A549 (cell line): Measurements from ENCODE around the gene TCEA3. TPM values are rescaled to one million over a fixed set of nuclear protein-coding genes. Genes with fewer than 3 reads are reported as not detected.

Experiments
- ATAC-seq, 2 experiments: fragments of 200-7000 bp in 1 of 2; fragments of >200 bp in 1 of 2; cut with Nextera tagmentation in 1 of 2; cut with Tn5 transposase in 1 of 2; 3 replicates each; pipeline versions ENCODE4 v1.8.0 to v1.9.1; 2018 to 2020; ENCODE audit warnings: mild to moderate bottlenecking in 1 of 2, moderate library complexity in 1 of 2
- CTCF ChIA-PET: fragments of 300-600 bp; sonication (Branson Sonifier 250); formaldehyde crosslinking; extraction: SDS; loops from one replicate; lab custom pipeline; 2021; ENCODE audit warnings: antibody characterized with exemption, inconsistent platforms; lab: Yijun Ruan, JAX
- POLR2A ChIA-PET: fragments of 350-600 bp; formaldehyde crosslinking; extraction: SDS; loops from one replicate; lab custom pipeline; 2021; ENCODE audit warnings: antibody characterized with exemption, inconsistent platforms; lab: Yijun Ruan, JAX
- DNase-seq, 2 experiments: peaks; one replicate each; pipeline versions ENCODE4 v3.0.0 to v3.0.0-alpha.2; 2011 to 2016; ENCODE audit warnings: low read depth in 1 of 2, low spot score in 1 of 2
- FAIRE-seq: peaks from 2 replicates; lab custom pipeline; 2011; peaks lifted over from hg19 to GRCh38; lab: Jason Lieb, UNC
- H3K27ac ChIP-seq, 2 experiments: fragments of >200 bp; sonication (Bioruptor Twin); formaldehyde crosslinking; 3 replicates each; pipeline ENCODE4 v1.5.1; 2016 to 2017
- H3K4me1 ChIP-seq: fragments of >200 bp; sonication (Bioruptor Twin); formaldehyde crosslinking; 3 replicates; pipeline ENCODE4 v1.6.1; 2016
- H3K4me2 ChIP-seq: fragments of >200 bp; sonication (Bioruptor Twin); formaldehyde crosslinking; 3 replicates; pipeline ENCODE4 v1.6.1; 2016
- H3K4me3 ChIP-seq: fragments of >200 bp; sonication (Bioruptor Twin); formaldehyde crosslinking; 3 replicates; pipeline ENCODE4 v1.5.1; 2016
- H3K9me3 ChIP-seq: fragments of >200 bp; sonication (Bioruptor Twin); formaldehyde crosslinking; 3 replicates; pipeline ENCODE4 v1.6.1; 2016
- CBX8 ChIP-seq: fragments of 200-600 bp; sonication (generic); IDR thresholded peaks from 2 replicates; pipeline ENCODE4 v1.6.1; 2016
- CHD2 ChIP-seq: fragments of 150-350 bp; IDR thresholded peaks from 2 replicates; pipeline ENCODE4 v1.6.1; 2014; ENCODE audit warnings: low read length; ENCODE audit not compliant: partially characterized antibody
- EHMT2 ChIP-seq: fragments of 200-600 bp; sonication (generic); IDR thresholded peaks from 2 replicates; pipeline ENCODE4 v1.6.1; 2016; ENCODE audit warnings: antibody characterized with exemption, low read depth, mild to moderate bottlenecking, moderate library complexity
- ESRRA ChIP-seq: fragments of 150-350 bp; IDR thresholded peaks from 2 replicates; pipeline ENCODE4 v1.6.1; 2014; ENCODE audit warnings: mild to moderate bottlenecking, low read length, borderline replicate concordance
- FOSB ChIP-seq: fragments of 250-450 bp; sonication (Bioruptor Pico); IDR thresholded peaks from 2 replicates; pipeline ENCODE4 v1.5.0; 2020; ENCODE audit warnings: mild to moderate bottlenecking, moderate library complexity
- FOXS1 ChIP-seq: fragments of 250-450 bp; sonication (Bioruptor Pico); IDR thresholded peaks from 2 replicates; pipeline ENCODE4 v1.5.0; 2020; ENCODE audit warnings: mild to moderate bottlenecking, moderate library complexity
- GATA3 ChIP-seq: IDR thresholded peaks from 2 replicates; pipeline ENCODE4 v1.6.1; 2012; ENCODE audit warnings: borderline replicate concordance
- HDAC2 ChIP-seq: fragments of 200-600 bp; sonication (generic); IDR thresholded peaks from 2 replicates; pipeline ENCODE4 v1.6.1; 2016
- HOXA7 ChIP-seq: fragments of 250-450 bp; sonication (Bioruptor Pico); IDR thresholded peaks from 2 replicates; pipeline ENCODE4 v1.5.0; 2020; ENCODE audit warnings: mild to moderate bottlenecking, moderate library complexity
- JUN ChIP-seq, 2 experiments: fragments of >200 bp; sonication (Bioruptor Twin); formaldehyde crosslinking; IDR thresholded peaks; 2 replicates in 1 of 2; 3 replicates in 1 of 2; pipeline ENCODE4 v1.6.1; 2016 to 2017
- JUNB ChIP-seq: fragments of >200 bp; sonication (Bioruptor Twin); formaldehyde crosslinking; IDR thresholded peaks from 2 replicates; pipeline ENCODE4 v1.6.1; 2016
- KDM1A ChIP-seq: fragments of 200-600 bp; sonication (generic); IDR thresholded peaks from 2 replicates; pipeline ENCODE4 v1.6.1; 2016; ENCODE audit warnings: low read depth, mild to moderate bottlenecking
- KDM5A ChIP-seq: fragments of 200-600 bp; sonication (generic); IDR thresholded peaks from 2 replicates; pipeline ENCODE4 v1.6.1; 2016; ENCODE audit warnings: antibody characterized with exemption, mild to moderate bottlenecking
- MAFK ChIP-seq: fragments of 450-650 bp; IDR thresholded peaks from 2 replicates; pipeline ENCODE4 v1.6.1; 2014; ENCODE audit not compliant: partially characterized antibody
- RCOR1 ChIP-seq: fragments of 150-350 bp; IDR thresholded peaks from 2 replicates; pipeline ENCODE4 v1.6.1; 2014; ENCODE audit warnings: antibody characterized with exemption, low read length, low read depth
- RFX5 ChIP-seq: fragments of 450-650 bp; IDR thresholded peaks from 2 replicates; pipeline ENCODE4 v1.7.1; 2014; ENCODE audit warnings: antibody characterized with exemption, mild to moderate bottlenecking, moderate library complexity
- RNF2 ChIP-seq: fragments of 200-600 bp; sonication (generic); IDR thresholded peaks from 2 replicates; pipeline ENCODE4 v1.6.1; 2016; ENCODE audit warnings: low read depth, mild to moderate bottlenecking, antibody characterized with exemption, moderate library complexity, borderline replicate concordance
- SMC3 ChIP-seq: fragments of >200 bp; sonication (Bioruptor Twin); formaldehyde crosslinking; IDR thresholded peaks from 3 replicates; pipeline ENCODE4 v1.6.1; 2018; ENCODE audit warnings: inconsistent platforms
- SREBF2 ChIP-seq: fragments of 450-650 bp; IDR thresholded peaks from 2 replicates; pipeline ENCODE4 v1.6.1; 2014; ENCODE audit warnings: mild to moderate bottlenecking, moderate library complexity
- TP53 ChIP-seq: fragments of 250-450 bp; sonication (Bioruptor Pico); IDR thresholded peaks from 2 replicates; pipeline ENCODE4 v1.5.0; 2021; ENCODE audit warnings: mild to moderate bottlenecking, moderate library complexity
- ZC3H11A ChIP-seq: fragments of 450-650 bp; IDR thresholded peaks from 2 replicates; pipeline ENCODE4 v1.6.1; 2014; ENCODE audit warnings: antibody characterized with exemption, mild to moderate bottlenecking
- ZNF302 ChIP-seq: fragments of 250-450 bp; sonication (Bioruptor Pico); IDR thresholded peaks from 2 replicates; pipeline ENCODE4 v1.9.0; 2021; ENCODE audit warnings: inconsistent platforms, mild to moderate bottlenecking, moderate library complexity
- WGBS: methylation state at CpG from one replicate; pipeline ENCODE4 v1.1.6; 2017; ENCODE audit errors: missing lambda C conversion rate; 5-methylcytosine and 5-hydroxymethylcytosine counted together
- polyA plus RNA-seq, 4 experiments: library from polyadenylated mRNA; depleted of rRNA in 3 of 4; stranded (reverse); fragments of >200 nt; fragmentation: RNase III in 1 of 4; extraction: RNeasy Plus Mini Kit Qiagen cat#74134 plus additional on column Dnase treatment in 1 of 4; gene quantifications; 2 replicates in 3 of 4; 3 replicates in 1 of 4; pipeline ENCODE4 v1.2.3, GENCODE V29; 2011 to 2017
- TF ChIP-seq, protein P1 (sequence below): fragments of 200-600 bp; sonication (generic); IDR thresholded peaks from 2 replicates; pipeline ENCODE4 v1.6.1; 2016; ENCODE audit warnings: antibody characterized with exemption, mild to moderate bottlenecking, moderate library complexity
- TF ChIP-seq, protein P2 (sequence below): IDR thresholded peaks from 2 replicates; pipeline ENCODE4 v1.6.1; 2012
- TF ChIP-seq, protein P3 (sequence below): fragments of 250-450 bp; sonication (Bioruptor Pico); IDR thresholded peaks from 2 replicates; pipeline ENCODE4 v1.5.0; 2021; ENCODE audit warnings: mild to moderate bottlenecking, moderate library complexity, borderline replicate concordance

TCEA3 gene
- polyA plus RNA-seq, 2 of the 4 experiments (the other 2 are of a cell fraction) = 0.58 TPM

DNA sequence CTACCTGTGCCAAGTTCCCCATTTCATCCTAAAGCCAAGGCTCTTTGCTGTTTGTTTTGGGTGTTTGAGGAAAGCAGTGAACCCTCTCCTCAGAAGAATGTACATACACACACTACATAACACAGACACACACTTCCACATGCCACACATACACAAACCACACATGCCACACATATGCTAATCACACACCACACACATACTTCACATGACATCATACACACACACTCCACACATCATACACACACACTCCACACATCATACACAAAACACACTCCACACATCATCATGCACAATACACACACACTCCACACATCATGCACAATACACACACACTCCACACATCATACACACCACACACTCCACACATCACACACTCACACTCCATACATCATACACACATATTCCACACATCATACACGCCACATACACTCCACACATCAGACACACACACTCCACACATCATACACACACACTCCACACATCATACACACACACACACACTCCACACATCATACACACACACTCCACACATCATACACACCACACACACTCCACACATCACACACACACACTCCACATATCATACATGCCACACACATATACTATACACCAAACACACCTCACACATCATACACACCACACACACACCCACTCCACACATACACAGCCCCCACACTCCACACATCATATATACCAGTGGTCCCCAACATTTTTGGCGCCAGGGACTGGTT lies 32.3 kb downstream of the TCEA3 start:
- ATAC-seq (no peak; a peak in 1 of 6 replicates), DNase-seq (no peak), FAIRE-seq (no peak)
- POLR2A ChIA-PET = no interaction called here
- H3K27ac ChIP-seq = no peak overlapping the region
- no peak overlapping the region for H3K4me2 ChIP-seq
- WGBS = 46% methylated on average over 2 of the region's 2 CpGs
- H3K4me3 ChIP-seq = no peak overlapping the region
- H3K9me3 ChIP-seq = no peaks in the 10 kb centered on the region
- TF ChIP-seq JUNB (no peak), GATA3 (no peak), KDM1A (no peak), JUN (IDR thresholded peaks at IDR 0.05) (no peak), RNF2 (no peak), KDM5A (no peak), HOXA7 (CRISPR knock-in tag) (no peak), MAFK (no peak), ESRRA (no peak), EHMT2 (no peak), HDAC2 (no peak), SMC3 (no peak), CBX8 (no peak), TP53 (no peak)
- TF ChIP-seq, protein P1, sequence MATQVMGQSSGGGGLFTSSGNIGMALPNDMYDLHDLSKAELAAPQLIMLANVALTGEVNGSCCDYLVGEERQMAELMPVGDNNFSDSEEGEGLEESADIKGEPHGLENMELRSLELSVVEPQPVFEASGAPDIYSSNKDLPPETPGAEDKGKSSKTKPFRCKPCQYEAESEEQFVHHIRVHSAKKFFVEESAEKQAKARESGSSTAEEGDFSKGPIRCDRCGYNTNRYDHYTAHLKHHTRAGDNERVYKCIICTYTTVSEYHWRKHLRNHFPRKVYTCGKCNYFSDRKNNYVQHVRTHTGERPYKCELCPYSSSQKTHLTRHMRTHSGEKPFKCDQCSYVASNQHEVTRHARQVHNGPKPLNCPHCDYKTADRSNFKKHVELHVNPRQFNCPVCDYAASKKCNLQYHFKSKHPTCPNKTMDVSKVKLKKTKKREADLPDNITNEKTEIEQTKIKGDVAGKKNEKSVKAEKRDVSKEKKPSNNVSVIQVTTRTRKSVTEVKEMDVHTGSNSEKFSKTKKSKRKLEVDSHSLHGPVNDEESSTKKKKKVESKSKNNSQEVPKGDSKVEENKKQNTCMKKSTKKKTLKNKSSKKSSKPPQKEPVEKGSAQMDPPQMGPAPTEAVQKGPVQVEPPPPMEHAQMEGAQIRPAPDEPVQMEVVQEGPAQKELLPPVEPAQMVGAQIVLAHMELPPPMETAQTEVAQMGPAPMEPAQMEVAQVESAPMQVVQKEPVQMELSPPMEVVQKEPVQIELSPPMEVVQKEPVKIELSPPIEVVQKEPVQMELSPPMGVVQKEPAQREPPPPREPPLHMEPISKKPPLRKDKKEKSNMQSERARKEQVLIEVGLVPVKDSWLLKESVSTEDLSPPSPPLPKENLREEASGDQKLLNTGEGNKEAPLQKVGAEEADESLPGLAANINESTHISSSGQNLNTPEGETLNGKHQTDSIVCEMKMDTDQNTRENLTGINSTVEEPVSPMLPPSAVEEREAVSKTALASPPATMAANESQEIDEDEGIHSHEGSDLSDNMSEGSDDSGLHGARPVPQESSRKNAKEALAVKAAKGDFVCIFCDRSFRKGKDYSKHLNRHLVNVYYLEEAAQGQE = no peak
- no peaks in the 10 kb centered on the region for H3K4me1 ChIP-seq
- CTCF ChIA-PET = interaction anchor here (0.5 to 2.8 kb wide), 3 partner anchors 11 to 94 kb away, joined by 3 to 27 read pairs (median 7); no protein-coding TSS in a partner anchor

DNA sequence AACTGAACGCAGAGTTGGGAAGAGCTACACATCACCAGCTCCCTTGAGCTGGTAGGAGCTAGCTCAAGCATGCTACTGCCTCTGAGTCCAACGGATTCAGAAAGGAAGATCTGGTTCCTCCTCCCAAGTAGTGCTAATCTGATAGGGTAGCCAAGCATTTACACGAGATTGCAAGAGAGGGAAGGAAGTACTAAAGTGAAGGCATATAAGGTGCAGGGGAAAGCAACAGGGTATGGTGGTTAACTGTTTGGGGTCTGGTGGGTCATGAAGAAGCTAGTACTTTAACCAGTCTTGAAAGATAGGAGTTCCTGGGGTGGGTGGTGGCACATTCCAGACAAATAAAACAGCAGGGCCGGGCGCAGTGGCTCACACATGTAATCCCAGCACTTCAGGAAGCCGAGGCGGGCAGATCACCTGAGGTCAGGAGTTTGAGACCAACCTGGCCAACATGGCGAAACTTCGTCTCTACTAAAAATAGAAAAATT lies 34.7 kb downstream of the TCEA3 start:
- no peak for TF ChIP-seq FOSB
- no peak for TF ChIP-seq ZNF302 (CRISPR knock-in tag)
- TF ChIP-seq SMC3 = no peak
- TF ChIP-seq JUNB = no peak
- no peak for TF ChIP-seq HOXA7 (CRISPR knock-in tag)
- no peak for TF ChIP-seq CHD2
- no peak for TF ChIP-seq SREBF2
- TF ChIP-seq, protein P2, sequence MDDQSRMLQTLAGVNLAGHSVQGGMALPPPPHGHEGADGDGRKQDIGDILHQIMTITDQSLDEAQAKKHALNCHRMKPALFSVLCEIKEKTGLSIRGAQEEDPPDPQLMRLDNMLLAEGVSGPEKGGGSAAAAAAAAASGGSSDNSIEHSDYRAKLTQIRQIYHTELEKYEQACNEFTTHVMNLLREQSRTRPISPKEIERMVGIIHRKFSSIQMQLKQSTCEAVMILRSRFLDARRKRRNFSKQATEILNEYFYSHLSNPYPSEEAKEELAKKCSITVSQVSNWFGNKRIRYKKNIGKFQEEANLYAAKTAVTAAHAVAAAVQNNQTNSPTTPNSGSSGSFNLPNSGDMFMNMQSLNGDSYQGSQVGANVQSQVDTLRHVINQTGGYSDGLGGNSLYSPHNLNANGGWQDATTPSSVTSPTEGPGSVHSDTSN = no peak
- no peak for TF ChIP-seq ZC3H11A
- TF ChIP-seq RFX5 = no peak
- TF ChIP-seq, protein P3, sequence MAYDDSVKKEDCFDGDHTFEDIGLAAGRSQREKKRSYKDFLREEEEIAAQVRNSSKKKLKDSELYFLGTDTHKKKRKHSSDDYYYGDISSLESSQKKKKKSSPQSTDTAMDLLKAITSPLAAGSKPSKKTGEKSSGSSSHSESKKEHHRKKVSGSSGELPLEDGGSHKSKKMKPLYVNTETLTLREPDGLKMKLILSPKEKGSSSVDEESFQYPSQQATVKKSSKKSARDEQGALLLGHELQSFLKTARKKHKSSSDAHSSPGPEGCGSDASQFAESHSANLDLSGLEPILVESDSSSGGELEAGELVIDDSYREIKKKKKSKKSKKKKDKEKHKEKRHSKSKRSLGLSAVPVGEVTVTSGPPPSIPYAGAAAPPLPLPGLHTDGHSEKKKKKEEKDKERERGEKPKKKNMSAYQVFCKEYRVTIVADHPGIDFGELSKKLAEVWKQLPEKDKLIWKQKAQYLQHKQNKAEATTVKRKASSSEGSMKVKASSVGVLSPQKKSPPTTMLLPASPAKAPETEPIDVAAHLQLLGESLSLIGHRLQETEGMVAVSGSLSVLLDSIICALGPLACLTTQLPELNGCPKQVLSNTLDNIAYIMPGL (CRISPR knock-in tag) = no peak
- TF ChIP-seq FOXS1 = no peak
- TF ChIP-seq JUN (IDR thresholded peaks at IDR 0.05) = no peak
- no peak for TF ChIP-seq RNF2
- TF ChIP-seq TP53 = no peak
- no peak for TF ChIP-seq RCOR1
- peaks cover 5% of the 10 kb centered on the region; the same call in 2 of the 3 replicates for H3K4me1 ChIP-seq
- ATAC-seq = no peak
- no peaks in the 10 kb centered on the region for H3K9me3 ChIP-seq
- no peak overlapping the region for H3K4me3 ChIP-seq
- CTCF ChIA-PET = interaction anchor here (1.3 to 4.2 kb wide), 2 partner anchors 14 to 107 kb away, joined by 3 to 28 read pairs; no protein-coding TSS in a partner anchor
- no peak for DNase-seq
- no peak overlapping the region for H3K4me2 ChIP-seq
- 89% methylated on average over 8 of the region's 9 CpGs for WGBS
- H3K27ac ChIP-seq = no peak overlapping the region
- FAIRE-seq = no peak
- POLR2A ChIA-PET = no interaction called here
